NCI-H82 treated with DMSO at 0.1 percent for 48 hours (cell line): Measurements from ENCODE around the gene ALG14.
"Not testable (repeated sequence)": the region's sequence is repeated elsewhere in the genome, so short reads cannot be mapped to it uniquely, and the experiment has no call there.

ENCODE experiments used
- DNase-seq: peaks from one replicate; lab custom pipeline; 2025; ENCODE audit not compliant: unreplicated experiment; lab: John Stamatoyannopoulos, UW

Gene ALG14

DNA sequence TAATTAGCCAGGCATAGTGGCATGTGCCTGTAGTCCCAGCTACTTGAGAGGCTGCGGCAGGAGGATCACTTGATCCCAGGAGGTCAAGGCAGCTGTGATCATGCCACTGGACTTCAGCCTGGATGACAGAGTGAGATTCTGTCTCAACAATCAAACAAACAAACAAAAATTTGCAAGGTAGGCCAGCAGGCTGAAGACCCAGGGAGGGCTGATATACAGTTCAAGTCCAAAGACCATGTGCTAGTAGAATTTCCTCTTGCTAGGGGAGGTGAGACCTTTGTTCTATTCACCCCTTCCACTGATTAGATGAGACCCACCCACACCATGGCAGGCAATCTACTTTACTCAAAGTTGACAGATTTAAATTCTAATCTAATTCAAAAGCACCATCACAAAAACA, 114.7 kb downstream of the ALG14 start:
- DNase-seq = no peak

DNA sequence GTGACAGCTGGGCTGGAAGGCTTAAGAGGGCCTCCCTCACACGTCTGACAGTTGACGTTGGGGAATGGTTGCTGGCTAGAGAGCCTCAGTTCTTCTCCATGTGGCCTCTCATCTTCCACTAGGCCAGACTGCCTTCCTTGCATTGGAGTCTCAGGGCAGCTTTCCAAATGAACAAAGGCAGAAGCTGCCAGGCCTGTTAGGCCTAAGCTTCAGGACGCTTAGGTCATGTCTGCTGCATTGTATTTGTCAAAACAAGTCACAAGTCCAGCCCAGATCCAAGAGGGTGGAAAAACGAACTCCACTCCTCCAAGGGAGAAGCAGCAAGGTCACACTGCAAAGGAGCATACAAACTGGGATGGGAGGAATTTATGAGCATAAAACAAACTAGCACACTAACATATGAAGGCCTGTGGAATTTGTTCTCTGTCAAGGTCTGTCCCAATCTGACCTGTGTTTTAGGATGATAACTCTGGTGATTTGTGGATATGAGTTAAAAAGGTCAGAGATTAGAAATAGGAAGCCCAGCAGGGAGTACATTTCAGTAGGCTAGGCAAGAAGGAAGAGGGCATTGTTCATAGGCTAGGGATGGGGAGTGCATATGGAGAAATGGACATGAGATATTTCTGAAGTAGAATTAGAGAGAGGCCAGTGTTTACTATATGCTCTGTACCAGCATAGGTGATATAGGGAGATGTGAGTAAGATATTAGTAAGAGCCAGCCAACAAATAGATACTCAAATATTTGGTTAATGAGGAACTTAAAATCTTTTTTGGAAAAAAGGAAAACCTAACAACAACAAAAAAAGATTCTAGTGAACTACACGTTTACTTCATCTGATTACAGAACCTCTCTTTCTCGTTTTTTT, 116.8 kb downstream of the ALG14 start:
- peak; percentile 13 for DNase-seq

DNA sequence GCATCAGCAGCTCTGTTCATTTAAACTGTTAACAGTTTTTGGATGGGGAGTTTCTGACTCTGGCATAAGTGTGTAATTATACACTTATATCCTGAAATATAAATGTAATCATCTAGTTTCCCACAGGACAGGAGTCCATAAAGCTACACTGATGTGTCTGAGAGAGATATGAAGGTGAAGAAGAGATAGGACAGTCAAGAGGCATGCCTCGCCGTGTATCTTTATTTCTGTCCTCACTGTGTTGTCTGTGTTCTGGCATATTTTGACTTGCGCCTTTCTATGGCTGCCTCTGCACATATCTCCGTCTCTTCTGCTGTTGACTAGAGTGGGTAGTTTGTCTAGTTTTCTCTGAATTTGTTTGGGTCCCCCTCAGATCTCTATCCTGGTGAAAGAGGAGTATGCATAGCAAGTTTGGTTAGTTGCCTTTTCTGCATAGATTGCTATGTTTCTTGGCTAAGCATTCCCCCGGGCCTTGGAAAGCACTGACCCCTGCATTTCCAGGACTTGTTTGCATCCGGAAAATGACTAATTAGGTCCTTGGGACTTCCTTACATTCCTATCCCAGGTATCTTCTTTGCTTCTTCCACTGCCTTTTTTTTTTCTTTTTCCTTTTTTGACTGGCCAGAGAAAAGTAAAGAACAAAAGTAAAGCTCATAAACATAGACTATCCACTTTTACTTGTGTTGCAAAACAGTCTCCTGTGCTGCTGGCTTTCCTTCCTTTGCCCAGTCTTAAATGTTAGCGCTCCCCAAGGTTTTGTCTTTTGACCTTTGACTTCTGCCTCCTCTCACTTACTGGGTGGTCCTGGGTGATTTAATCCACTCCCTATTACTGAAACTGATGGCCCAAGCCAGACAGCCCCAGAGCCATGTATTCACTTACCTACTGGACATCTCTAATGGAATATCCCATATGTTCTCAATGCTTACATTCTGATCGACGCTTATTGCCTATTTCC, 118.2 kb downstream of the ALG14 start:
- no peak for DNase-seq

DNA sequence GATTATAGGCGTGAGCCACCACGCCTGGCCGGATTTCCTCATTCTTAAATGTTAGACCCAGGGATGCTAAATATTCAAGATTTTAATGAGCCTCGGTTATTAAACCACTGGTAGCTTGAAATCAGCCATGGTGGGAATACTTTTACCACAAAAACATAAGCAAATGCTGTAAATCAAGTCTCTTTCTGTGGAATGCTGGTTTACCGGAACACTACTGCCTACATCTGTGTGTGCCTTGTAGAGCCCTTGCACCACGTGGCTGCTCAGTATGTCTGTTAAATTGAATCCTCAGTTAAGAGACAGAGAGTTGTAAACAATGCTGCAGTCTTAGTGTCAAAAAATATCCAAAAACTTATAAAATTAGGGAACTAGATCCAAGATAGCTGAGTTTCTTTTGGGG, 119.0 kb downstream of the ALG14 start:
- no peak for DNase-seq

DNA sequence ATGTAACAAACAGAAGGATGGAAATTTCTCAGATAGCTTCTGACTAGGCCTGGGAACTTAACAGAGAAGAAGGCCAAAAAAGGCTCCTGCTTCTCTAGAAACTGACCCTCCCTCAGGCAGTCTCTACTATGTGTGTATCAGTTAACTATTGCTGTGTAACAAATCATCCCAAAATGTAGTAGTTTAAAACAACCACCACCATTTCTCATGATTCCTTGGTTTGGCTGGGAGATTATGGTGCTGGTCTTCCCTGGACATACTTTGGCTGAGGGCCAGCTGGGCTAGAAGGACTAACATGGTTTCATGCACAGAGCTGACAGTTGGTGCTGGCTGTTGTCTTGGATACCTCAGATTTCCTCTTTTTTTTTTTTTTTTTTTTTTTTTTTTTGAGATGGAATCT, 119.6 kb downstream of the ALG14 start:
- DNase-seq = no peak

DNA sequence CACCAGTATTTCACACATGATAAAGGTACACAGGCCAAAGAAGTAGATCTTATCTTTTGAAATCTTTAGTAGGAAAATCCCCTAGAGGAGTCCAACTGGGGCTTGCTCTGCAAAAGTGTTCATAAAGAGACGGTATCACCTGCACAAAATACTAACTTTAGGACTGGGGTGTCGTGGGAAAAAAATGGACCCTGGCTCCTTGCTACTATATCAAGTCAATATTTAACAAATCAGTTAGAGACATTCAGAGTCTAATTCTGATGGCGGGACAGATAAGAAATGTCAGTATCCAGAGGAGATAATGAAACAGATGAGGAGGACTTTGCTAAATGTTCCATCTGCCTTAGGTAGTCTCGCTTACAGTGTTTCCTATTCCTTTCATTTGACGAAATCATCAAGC, 120.2 kb downstream of the ALG14 start:
- DNase-seq = no peak

DNA sequence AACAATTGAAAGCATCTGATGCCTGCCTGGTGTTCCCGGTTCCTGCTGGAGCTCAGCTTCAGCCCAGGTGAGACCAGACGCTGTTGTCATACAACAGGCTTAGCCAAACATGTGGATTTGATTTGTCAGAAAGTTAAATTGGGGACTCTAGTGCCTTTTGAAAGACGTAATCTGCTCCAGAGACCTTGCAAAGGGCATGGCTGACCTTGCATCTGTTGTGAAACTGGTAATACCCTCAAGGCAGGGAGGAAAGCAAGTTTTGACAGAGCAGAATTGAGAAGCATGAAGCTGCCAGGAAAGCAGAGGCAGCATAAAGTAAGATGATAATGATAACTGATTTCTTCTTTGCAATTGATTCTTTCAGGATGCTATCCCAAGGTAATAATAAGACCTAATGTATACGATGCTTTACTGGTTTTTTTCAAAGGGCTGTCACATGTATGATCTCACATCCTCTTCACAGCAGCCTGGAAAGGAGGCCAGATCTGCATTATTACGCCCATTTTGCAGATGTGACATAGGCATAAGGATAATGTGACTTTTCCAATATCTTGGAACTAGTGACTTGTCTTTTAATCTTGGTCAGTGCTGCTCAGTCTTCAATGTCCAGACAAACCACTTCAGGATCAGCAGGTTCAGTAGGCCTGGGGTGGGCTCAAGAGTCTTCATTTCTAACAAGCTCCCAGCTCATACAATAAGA, 121.1 kb downstream of the ALG14 start:
- DNase-seq = no peak

DNA sequence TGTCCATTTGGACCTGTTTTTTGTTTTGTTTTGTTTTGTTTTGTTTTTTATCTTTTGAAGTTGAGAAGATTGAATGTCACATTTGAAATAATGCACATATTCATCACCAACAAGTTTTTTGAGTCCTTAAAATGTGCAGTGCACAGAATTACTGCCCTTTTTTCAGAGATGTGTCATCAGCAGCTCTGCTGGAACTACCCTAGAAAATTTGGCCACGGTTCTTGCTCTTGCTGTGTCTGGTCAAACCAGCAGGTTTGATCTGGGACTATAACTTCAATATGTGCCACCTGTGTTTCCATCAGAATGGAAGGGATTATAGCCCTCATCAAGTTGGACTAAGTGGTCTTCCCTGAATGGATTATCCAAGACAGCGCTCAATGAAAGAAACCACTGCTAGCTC, 121.7 kb downstream of the ALG14 start:
- DNase-seq = no peak

DNA sequence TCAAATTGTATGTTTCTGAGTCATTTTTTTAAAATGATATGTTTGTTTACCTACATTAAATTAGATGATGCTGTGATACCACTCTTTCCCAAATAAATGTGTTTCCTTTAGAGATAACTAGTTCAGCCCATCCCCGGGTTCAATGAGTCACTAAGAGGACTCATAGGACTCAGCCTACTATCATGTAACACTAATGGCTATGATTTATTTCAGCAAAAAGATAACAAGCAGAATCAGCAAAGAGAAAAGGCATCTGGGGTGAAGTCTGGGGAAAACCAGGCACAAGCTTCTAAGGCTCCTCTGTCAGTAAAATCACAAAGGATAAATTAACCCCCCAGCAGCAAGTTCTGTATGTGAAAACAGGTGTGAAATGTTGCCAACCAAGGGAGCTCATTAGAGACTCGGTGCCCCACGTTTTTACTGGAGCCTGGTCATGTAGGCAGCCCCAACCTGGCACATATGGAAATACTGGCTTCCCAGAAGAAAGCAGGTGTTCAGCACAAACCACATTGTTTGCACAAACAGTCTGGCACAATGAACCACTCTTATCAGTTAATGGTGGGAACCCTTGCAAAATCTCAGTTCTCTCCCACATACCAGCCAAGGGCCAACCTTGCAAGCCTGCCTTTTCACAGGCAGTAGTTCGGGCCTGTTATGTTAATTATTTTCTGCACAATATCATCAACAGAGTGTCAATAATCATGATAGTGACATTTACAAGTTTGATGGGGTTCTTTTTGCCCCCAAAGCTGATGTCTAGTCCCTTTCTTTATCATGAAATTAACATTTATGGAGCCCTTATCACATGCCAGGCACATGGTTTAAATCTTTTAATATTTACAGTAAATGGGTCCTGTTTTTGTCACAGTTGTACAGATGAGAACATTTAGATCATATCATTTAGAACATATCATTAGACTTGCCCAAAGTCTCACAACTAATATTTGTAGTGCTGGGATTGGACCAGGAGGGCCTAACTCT, 122.8 kb downstream of the ALG14 start:
- DNase-seq = no peak

DNA sequence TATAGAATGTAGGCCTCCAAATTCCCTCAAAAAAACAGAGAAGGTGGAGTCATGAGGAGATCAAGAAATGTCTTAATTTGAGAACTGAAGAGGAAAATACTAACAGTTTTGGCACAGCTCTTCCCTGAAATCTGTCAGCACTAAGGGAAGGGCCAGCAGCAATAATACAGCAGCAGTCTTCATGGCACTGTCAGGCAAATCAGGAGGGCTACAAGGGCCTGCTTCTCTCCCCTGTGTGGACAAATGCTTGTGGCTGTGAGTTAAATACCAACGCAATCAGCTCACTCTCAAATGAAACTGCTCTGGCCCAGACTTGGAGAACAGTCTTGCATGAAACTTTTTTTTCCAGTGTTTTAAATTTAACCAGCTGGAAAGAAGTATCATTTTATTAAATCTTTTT, 125.3 kb downstream of the ALG14 start:
- no peak for DNase-seq

DNA sequence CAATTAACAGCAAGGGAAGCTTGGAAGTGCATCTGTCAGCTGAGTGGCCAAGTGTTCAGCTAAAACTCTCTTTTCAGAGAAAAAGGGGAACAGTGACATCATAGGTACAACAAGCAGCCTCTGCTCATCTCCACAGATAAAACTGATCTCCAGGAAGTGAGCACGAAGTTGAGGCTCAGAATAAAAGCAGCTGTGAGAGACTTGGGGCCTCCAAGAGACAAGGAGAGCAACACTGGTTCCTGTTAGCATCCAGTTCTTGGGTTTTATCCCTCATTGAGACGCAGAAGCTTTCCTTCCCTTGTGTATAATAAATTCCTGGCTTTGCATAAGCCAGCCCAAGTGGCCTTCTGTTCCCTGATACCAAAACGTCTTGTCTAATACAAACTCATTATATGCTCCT, 125.9 kb downstream of the ALG14 start:
- peak; percentile 15 for DNase-seq

DNA sequence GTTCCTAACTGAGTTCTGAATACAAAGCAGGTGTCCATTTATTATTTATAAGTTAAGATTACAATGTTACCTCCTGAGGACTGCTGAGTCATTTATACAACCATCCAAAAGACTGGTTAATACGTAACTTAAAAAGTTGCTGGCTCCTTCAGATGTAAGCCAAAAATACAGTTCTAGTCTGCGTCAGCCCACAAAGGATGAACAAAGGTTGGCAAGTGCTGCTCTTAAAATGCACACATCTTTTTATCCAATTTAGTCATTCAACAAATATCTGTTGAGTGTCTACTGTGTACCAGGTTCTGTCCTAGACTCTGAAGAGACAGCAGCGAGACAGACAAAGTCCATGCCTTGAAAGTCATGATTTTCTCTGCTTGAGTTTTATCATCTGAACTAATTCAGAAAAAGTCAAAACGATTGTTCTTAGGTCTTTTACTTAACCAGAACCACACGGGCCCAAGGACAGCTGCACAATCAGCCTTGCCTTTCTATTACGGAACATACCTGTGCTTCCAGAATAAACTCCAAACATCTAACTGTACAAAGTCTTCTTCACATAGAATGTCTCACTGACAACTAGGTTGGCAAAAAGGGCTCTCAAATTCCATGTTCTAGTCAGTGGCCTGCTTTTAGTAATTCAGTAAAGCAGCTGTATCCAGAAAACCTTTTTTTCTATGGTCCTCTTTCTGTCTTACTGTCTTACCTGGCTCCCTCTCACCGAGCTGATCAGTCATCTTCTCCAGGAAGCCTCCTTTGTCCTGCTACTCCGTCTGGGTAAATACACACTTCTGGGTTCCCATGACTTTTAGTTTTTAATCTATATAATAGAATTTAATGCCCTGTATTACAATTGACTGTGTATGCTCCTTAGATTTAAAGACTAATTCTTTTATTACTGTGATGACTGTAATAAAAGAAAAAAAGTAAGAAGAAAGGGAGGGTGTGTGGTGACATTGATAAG, 130.3 kb downstream of the ALG14 start:
- no peak for DNase-seq

DNA sequence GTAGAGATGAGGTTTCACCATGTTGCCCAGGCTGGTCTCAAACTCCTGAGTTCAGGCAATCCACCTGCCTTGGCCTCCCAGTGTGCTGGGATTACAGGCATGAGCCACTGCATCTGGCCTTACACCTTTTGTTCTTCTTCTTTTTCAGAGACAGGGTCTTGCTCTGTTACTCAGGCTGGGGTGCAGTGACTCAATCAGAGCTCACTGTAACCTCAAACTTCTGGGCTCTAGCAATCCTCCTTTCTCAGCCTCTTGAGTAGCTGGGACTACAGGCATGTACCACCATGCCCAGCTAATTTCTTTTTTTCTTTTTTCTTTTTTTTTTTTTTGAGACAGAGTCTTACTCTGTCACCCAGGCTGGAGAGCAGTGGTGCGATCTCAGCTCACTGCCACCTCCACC, 131.3 kb downstream of the ALG14 start:
- not testable (repeated sequence) for DNase-seq

DNA sequence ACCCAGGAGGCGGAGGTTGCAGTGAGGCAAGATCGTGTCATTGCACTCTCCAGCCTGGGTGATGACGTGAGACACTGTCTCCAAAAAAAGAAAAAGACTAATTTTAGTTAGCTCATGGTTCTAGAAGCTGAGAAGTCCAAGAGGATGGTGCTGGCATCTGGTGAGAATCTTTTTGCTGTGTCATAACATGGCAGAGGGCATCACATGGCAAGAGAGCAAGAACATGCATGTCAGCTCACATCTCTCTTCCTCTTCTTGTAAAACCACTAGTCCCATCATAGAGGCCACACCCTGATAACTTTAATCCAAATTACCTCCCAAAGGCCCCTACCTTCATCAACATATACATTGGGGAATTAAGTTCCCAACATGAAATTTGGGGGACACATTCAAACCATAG, 132.0 kb downstream of the ALG14 start:
- DNase-seq = no peak

DNA sequence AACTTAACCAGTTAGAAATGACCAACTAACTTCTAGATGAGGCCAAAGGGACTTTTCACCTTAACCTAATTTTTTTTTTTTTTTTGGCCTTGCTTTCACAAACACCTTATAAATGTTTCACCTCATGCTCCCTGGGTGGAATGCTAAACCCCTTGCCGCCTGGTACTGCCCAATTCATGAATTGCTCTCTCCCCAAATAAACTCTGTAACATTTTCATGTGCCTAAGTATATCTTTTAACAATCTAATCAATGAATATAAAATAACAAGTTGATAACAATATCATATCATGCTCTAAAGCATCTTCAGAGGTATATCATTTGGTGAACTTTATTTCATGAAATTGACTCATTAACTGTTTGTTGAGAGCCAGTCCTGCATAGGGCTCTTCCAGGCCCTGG, 134.9 kb downstream of the ALG14 start:
- DNase-seq = no peak

DNA sequence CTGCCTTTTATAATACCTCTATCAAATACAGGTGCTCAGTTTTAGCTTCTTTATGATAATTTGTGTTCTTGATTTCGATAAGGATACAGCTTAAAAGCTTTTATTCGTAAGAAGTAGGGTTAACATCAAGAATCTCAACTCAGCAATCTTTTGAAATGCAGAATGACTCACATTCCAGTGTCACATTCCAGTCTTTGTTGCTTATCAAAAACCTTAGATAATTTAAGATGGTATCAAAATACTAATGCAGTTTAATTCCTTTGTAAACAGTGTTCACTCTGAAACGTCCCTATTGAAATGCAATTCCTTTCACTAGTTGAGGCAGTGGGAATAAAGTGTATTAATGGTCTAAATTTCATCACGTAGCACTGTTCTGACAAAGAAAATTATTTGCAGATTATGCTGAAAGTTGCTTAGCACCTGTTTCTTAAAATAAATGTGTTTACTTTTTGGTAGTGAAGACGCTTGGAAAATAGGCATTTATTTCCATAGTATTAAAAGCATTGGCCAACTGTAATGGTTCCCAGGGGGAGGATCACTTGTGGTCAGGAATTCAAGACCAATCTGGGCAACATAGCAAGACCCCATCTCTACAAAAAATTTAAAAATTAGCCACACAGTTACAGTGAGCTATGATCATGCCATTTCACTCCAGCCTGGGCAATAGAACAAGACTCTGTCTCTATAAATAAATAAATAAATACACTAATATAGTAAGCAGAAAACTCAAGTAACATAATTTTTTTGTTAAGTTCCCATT, 135.7 kb downstream of the ALG14 start:
- no peak for DNase-seq

DNA sequence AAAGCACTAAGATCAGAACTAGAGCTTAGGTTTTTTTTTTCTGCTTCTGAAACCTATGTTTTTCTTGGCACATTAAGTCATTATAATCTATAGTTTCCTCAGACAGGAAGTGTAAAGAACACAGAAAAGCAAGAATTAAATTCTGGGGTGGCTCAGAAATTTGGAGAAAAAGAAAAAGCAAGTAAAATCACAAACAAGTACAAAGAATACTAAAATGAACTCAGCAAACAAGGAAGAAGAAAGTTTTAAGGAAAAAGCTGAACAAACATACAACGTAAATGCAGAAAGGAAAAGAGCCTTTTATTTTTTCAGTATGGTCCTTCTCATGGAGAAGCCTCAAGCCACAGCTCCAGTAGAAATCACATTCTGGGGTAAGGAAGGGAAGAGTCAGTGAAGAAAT, 137.3 kb downstream of the ALG14 start:
- no peak for DNase-seq

DNA sequence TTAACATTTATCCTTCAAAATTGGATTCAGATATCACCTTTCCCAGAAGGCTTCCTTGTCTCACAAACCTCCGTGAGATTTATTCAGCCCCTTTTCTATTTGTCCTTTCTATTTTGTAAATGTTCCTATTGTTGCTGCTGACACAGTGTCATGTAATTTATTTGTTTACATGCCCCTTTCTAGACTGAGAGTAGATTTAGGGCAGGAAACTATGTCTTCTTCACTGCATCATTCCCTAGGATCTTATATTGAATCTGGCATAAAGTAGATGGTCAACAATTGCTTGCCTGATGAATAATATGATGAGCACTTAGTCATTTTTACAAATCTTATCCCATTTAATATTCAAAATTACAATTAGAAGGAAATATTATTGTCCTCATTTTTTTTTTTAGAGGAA, 137.7 kb downstream of the ALG14 start:
- no peak for DNase-seq
